ENCODE data around the gene MYO1H. TPM values are rescaled to one million over a fixed set of nuclear protein-coding genes. Genes with fewer than 3 reads are reported as not detected.

The MYO1H gene
- total RNA-seq, 1 donor from 2014 or later = not detected

DNA sequence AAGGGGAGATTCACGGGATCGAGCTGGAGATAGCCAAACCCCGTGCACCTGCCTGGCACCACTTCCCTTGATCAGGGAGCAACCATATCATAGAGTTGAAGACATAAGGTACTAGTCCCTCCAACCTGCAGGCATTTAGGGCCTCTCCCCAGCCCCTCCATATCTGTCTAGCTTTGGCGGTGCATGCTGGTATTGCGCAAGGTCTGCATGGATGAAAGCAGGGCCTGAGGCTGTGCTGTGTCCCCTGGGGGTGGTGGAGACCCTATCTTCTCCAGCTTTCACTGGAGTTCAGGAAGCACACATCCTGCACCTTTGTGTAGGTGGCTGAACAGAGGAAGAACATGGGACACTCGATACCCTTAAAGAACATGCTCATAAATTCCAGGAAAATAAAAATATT, 82.5 kb downstream of the MYO1H start:
- no peaks in the 10 kb centered on the region for H3K36me3 ChIP-seq (ENCODE audit: control insufficient read depth, insufficient read depth, low read length)
- TF ChIP-seq, protein P1, sequence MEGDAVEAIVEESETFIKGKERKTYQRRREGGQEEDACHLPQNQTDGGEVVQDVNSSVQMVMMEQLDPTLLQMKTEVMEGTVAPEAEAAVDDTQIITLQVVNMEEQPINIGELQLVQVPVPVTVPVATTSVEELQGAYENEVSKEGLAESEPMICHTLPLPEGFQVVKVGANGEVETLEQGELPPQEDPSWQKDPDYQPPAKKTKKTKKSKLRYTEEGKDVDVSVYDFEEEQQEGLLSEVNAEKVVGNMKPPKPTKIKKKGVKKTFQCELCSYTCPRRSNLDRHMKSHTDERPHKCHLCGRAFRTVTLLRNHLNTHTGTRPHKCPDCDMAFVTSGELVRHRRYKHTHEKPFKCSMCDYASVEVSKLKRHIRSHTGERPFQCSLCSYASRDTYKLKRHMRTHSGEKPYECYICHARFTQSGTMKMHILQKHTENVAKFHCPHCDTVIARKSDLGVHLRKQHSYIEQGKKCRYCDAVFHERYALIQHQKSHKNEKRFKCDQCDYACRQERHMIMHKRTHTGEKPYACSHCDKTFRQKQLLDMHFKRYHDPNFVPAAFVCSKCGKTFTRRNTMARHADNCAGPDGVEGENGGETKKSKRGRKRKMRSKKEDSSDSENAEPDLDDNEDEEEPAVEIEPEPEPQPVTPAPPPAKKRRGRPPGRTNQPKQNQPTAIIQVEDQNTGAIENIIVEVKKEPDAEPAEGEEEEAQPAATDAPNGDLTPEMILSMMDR (IDR thresholded peaks at IDR 0.05; ENCODE audit: insufficient read depth, low read length, poor library complexity, severe bottlenecking) = no peak
- H3K4me3 ChIP-seq (ENCODE audit: low read depth, low read length) = no peak overlapping the region
- DNase-seq (ENCODE audit: low read depth) = no peak
- peaks cover 4% of the 10 kb centered on the region for H3K27me3 ChIP-seq (ENCODE audit: control insufficient read depth, insufficient read depth, low read length)

DNA sequence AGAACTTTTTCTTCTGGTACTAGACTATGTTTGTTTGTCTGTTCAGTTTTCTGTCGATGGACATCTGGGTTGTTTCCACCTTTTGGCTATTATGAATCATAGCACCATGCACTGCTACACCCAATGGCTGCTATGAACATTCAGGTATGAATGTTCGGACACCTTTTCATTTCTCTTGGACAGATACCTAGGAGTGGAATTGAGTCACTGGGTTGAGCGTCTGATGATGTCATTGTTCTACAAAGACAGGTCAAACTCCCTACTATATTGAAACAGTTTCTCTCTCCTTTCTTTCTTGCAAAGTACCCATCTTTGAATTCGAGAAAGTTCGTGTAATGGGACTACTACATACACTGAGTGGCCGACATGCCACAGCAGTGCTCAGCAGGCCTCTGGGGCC, 84.7 kb downstream of the MYO1H start:
- H3K36me3 ChIP-seq (ENCODE audit: control insufficient read depth, insufficient read depth, low read length) = no peaks in the 10 kb centered on the region
- H3K4me3 ChIP-seq (ENCODE audit: low read depth, low read length) = no peak overlapping the region
- DNase-seq (ENCODE audit: low read depth) = no peak
- H3K27me3 ChIP-seq (ENCODE audit: control insufficient read depth, insufficient read depth, low read length) = no peaks in the 10 kb centered on the region
- TF ChIP-seq, protein P1 (IDR thresholded peaks at IDR 0.05; ENCODE audit: insufficient read depth, low read length, poor library complexity, severe bottlenecking) = no peak

DNA sequence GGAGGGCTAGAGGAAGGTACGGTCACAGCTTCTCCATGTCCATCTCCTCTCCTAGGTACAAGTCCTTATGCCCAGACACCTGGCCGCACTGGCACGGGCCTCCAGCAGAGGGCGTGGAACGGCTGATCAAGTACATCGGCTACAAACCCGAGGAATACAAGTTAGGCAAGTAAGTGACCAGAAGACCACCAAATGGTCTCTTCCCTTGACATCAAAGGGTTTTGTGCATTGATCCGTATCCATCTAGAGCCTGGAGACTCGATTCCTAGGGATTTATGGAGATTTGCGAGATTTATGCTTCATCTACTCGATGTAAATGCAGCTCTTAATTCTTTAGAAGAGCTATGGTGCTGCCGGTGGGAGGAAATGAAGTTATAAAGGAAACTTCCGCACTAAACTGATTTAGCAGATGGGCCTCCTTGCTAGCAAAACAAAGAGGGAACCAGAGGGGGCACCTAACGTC, 85.2 kb downstream of the MYO1H start:
- H3K36me3 ChIP-seq (ENCODE audit: control insufficient read depth, insufficient read depth, low read length) = no peaks in the 10 kb centered on the region
- no peaks in the 10 kb centered on the region for H3K27me3 ChIP-seq (ENCODE audit: control insufficient read depth, insufficient read depth, low read length)
- H3K4me3 ChIP-seq (ENCODE audit: low read depth, low read length) = no peak overlapping the region
- TF ChIP-seq, protein P1 (IDR thresholded peaks at IDR 0.05; ENCODE audit: insufficient read depth, low read length, poor library complexity, severe bottlenecking) = peak; percentile 97
- DNase-seq (ENCODE audit: low read depth) = peak; percentile 39

DNA sequence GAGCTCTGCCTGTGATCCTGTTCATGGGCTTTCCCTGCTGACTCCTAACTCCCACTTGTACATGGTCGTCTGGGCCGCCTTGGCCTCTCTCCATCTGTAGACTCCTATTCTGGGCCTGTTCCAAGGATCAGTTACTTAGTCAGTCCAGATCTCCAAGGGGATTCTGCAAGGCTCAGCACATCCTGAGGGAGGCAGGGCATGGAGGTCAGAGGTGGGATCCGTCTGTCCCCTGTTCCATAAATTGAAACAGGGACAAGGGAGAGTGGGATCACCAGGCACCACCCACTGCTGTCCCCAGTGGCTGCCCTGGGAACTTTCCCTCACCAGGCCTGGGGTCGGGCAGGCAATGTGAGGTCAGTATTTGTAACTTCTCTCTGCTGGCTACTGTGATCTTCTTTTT, 85.9 kb downstream of the MYO1H start:
- no peak overlapping the region for H3K4me3 ChIP-seq (ENCODE audit: low read depth, low read length)
- no peaks in the 10 kb centered on the region for H3K27me3 ChIP-seq (ENCODE audit: control insufficient read depth, insufficient read depth, low read length)
- no peak for DNase-seq (ENCODE audit: low read depth)
- H3K36me3 ChIP-seq (ENCODE audit: control insufficient read depth, insufficient read depth, low read length) = no peaks in the 10 kb centered on the region
- TF ChIP-seq, protein P1 (IDR thresholded peaks at IDR 0.05; ENCODE audit: insufficient read depth, low read length, poor library complexity, severe bottlenecking) = peak; percentile 15

DNA sequence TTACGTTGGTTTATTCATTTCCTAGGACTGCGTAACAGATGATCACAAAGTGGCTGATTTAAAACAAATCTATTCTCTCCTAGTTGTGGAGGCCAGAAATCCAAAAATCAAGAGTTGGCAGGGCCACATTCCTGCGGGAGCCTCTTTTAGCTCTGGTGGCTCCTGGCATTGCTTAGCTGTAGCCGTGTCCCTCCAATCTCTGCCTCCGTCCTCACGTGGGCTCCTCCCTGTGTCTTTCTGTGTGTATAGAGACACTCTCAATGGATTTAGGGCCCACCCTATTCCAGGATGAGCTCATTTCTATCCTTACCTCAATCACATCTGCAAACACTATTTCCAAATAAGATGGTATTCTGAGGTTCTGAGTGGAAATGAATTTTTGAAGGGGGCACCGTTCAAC, 86.9 kb downstream of the MYO1H start:
- no peaks in the 10 kb centered on the region for H3K36me3 ChIP-seq (ENCODE audit: control insufficient read depth, insufficient read depth, low read length)
- H3K27me3 ChIP-seq (ENCODE audit: control insufficient read depth, insufficient read depth, low read length) = no peaks in the 10 kb centered on the region
- H3K4me3 ChIP-seq (ENCODE audit: low read depth, low read length) = no peak overlapping the region
- DNase-seq (ENCODE audit: low read depth) = no peak
- TF ChIP-seq, protein P1 (IDR thresholded peaks at IDR 0.05; ENCODE audit: insufficient read depth, low read length, poor library complexity, severe bottlenecking) = no peak

DNA sequence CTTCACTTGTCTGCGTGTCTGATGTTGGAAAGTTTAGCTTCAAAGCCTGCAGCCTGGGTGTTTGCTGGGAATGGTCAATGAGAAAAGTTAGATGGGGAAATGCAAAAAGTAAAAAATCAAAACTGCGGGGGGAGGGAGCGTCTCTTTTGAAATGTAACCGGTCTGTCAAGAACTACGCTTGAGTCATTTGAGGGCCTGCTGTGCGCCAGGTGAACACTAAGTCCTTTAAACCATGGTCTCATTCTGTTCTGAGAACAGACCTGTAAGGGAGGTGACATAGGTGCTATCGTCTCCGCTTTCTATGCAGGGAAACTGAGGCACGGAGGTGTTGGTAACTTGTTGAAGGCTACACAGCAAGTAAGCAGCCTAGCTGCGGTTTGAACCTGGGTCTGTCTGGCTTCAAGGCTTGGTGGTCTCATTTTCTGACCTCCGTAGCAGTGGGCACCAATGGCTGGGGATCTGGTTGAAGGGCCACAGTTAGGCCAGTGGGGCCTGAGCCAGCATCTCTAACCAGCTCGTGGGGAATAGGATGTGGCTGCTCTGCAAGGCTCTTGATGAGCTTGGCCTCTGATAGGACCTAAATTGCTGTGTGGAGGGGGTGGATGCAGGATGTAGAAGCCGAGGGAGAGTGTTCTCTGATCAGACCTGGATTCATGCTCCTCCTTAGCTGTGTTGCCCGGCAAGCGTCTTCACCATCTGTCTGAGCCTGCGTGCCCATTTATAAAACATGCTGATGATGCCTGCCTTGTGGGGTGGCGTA, 87.9 kb downstream of the MYO1H start:
- no peaks in the 10 kb centered on the region for H3K36me3 ChIP-seq (ENCODE audit: control insufficient read depth, insufficient read depth, low read length)
- no peak for DNase-seq (ENCODE audit: low read depth)
- no peak overlapping the region for H3K4me3 ChIP-seq (ENCODE audit: low read depth, low read length)
- TF ChIP-seq, protein P1 (IDR thresholded peaks at IDR 0.05; ENCODE audit: insufficient read depth, low read length, poor library complexity, severe bottlenecking) = no peak
- no peaks in the 10 kb centered on the region for H3K27me3 ChIP-seq (ENCODE audit: control insufficient read depth, insufficient read depth, low read length)
